GM18526 (cell line): ENCODE results near the gene MARS2.

Experiments
- POLR2A ChIP-seq: IDR thresholded peaks from 3 replicates; pipeline ENCODE4 v1.6.1; 2011; ENCODE audit not compliant: insufficient read length; ENCODE audit errors: extremely low read depth

Gene MARS2

GRCh38 chr2:197705121-197705911 lies at the start of gene MARS2:
Gene MARS2, plus strand, starts transcription at chr2:197705369. Its CDS starts 37 bp downstream, at chr2:197705406.
- TF ChIP-seq POLR2A, result peak; percentile 94

DNA sequence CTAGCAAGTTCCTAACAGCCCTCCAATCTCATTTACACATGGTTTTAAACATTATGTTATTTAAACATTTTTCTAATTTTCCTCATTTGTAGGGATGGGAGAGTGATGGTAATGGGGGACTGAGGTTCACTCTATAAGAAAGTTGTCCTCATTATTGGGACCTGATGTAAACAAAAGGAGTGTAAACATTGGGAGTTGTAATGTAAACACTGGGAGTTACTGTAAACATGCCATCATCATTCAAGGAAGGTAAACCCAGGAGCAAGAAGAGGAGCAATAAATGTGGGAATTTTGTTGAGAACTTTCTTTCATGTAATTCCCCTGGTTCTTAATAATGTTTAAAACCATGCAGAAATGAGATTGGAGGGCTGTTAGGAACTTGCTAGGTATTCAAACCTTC lies 47.6 kb upstream of the MARS2 start:
- no peak for TF ChIP-seq POLR2A

GRCh38 chr2:197661626-197662025 lies 43.5 kb upstream of the MARS2 start:
- no peak for TF ChIP-seq POLR2A

DNA sequence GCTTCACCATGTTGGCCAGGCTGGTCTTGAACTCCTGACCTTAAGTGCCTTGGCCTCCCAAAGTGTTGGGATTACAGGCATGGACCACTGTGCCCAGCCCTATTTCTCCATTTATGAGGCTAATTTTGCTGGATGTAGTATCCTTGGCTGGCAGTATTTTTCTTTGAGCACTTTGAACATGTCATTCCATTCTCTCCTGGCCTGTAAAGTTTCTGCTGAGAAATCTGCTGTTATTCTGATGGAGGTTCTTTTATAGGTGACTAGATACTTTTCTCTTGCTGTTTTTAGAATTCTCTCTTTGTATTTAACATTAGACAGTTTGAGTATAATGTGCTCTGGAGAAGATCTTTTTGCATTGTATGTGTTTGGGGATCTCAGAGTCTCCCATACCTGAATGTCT lies 38.9 kb upstream of the MARS2 start:
- TF ChIP-seq POLR2A, result no peak

DNA sequence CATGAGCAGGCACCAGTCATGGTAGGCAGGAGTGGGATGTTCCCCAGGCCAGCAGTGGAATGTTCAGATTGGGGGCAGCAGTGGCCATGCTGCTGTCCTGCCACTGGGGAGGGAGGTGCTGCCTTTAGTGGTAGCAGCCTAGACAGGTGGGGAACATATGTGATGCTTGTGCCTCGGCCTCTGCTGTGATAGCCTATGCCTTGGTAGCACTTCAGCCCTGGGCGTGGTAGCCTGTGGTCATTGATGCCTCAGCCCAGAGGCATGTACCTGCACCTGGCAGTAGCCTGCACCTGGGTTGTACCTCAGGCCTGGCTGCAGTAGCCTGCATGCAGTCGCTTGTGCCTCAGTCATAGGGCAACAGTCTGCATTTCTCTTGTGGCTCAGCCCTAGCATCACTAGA lies 36.9 kb upstream of the MARS2 start:
- no peak for TF ChIP-seq POLR2A

DNA sequence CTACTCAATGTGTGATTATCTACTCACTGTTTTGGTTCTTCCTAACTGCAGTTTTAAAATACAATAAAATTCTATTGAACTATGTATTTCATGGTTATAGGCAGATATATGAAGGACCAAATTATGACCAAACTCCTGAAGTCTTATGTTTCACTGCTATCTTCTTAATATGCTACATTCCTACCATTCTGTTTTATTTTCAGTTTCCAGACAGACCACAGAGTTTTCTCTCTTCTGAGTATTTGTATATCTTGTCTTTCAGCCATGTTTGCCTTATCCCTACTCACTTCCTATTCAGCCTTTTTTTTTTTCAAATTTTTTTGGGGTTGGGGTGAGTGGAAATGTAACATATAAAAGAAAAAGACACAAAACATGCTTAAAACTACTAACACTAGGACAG lies 36.1 kb upstream of the MARS2 start:
- no peak for TF ChIP-seq POLR2A

- no peak for TF ChIP-seq POLR2A
Observed at GRCh38 chr2:197672371-197672893, 32.7 kb upstream of the MARS2 start.

DNA sequence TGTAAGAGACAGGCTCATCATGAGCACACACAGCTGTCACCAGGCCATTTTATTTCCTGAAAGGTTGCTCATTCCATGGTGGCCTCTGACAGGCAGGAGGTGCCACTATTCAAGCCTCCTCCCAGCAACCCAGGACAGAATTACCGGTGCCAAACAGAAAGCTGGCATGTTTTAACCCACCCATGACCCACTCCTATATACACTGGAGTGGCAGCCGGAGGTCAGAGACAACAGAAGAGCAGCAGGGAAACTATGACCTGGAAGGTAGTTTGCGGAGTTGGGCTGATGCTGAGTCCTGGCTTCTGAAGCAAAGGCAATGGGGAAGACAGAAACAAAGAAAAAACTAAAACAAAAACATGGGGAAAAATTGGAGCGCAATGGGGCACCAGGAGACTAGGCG lies 32.1 kb upstream of the MARS2 start:
- TF ChIP-seq POLR2A, result no peak

DNA sequence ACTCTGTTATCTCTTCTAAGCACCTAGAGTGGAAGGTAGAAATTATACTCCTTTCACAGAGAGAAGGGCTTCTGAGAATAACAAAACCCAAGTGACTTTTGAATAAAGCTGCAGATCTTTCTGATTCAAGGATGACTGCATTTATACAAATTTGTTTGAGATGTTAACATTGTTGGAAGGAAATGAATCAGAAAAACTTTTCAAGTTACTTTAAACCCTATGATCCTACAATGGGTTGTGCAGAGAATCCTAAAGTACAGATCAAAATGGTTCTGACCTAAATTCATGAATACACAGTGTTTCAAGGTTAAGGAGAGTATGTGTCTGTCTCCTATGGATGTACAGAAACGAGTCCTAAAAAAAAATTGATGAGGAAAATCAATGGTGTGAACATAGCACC lies 31.6 kb upstream of the MARS2 start:
- no peak for TF ChIP-seq POLR2A

DNA sequence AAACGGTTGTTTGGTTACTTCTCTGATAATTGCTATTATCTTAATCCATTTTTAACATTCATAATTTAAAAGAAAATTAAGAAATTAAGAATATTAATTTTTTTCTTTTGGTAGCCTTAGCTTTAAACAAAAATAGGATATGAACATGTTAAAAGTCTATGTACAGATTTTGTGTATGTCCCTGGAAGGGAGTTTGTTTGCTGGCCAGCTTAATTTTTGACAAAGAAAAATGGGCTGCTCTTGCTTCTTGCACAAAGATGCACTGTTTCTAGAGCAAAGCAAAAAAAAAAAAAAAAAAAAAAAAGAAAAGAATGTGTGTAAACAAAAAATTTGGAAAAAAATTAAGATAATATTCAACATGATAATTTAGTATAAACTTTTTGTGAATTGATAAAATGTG lies 31.1 kb upstream of the MARS2 start:
- no peak for TF ChIP-seq POLR2A

- TF ChIP-seq POLR2A, result no peak
Observed at GRCh38 chr2:197674591-197674990, 30.6 kb upstream of the MARS2 start.

DNA sequence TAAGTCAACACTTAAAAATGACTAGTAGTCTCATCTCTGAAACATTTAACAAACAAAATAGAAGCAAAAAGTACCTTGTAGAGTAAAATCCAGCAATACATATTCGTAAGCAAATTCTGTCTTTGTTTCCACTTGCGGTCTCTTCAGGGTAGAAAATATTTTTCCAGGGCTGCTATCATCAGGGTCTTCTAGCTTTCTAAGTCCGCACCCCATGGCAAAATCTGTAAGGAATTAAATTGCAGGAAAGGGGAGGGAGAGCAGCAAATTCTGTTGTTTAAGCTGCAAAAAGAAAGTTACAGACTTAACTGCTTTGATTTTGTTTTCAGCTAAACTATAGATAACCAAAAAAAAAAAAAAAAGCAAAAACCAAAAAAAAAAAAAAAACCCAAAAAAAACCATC lies 29.9 kb upstream of the MARS2 start, which contains the start of gene RFTN2:
RFTN2 (minus strand) TSS at position 342 of the 400 bp plus-strand sequence; CDS start at position 213, 129 bp downstream.
- TF ChIP-seq POLR2A, result no peak

DNA sequence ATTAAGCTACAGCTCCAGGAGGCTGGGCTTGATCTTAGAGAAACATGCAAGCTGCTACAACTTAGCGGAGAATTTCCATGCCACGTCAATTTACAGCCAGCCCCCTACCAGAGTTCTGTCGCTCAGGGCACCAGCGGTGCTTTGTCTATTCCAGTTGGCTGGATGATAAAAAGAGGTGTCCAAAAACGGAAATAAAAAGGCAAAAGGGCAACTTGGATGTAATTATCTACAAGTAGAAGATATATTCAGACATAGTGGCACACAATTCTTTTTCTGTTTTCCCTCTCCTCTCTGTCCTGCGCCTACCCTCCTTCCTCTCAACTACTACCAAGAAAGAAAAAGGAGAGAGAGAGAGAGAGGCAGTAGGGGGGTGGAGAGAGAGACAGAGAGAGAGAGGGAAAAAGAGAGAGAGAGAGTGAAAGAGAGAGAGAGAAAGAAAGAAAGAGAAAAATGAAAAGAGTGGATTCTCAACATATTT lies 29.4 kb upstream of the MARS2 start:
- TF ChIP-seq POLR2A, result no peak

GRCh38 chr2:197677056-197677455 lies 28.1 kb upstream of the MARS2 start:
- TF ChIP-seq POLR2A, result no peak

DNA sequence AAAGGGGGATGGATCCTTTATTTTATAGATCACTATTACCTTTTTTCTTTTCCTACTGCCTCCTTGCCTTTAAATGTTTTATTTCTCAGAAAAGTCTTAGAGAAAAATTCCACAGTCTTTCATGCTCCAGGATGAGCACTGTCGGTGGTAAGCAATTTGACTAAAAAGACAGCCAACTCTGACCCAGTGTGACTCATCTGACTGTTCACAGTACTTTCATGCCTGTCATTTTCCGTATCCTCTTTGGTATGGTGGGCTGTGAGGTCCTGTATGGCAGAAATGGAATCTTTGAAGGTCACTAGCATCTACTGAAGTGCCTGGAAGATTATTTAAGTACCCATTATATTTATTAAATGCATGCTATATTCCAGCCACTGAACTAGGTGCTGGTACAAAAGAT lies 27.7 kb upstream of the MARS2 start:
- TF ChIP-seq POLR2A, result no peak

DNA sequence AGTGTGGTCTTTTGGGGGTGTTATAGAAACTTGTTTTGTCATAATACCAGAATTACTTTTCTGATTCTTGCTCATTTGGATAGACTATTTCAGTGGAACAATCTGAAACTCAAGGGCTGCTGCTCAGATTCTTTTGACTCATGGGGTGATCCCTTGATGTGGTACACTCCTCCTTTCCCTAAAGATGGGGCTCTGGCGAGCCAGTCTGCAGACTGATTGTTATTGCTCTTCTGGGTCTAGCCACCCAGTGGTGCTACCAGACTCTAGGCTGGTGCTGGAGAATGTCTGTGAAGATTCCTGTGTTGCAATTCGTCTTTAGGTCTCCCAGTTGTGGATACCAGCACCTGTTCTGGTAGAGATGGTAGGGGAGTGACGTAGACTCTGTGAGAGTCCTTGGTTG lies 4.2 kb upstream of the MARS2 start:
- no peak for TF ChIP-seq POLR2A
